ENCODE measurements around the gene MMP24.

- TF ChIP-seq CTCF (IDR thresholded peaks at IDR 0.05) (no peak), POLR2A (IDR thresholded peaks at IDR 0.05) (no peak)
Measured at GRCh38 chr20:35294293-35294685, 67.8 kb downstream of the MMP24 start.
